ENCODE results near the gene SMAD3.
A peak's percentile ranks its signal among the peaks of the same experiment; 100 is the strongest.

Gene SMAD3

DNA sequence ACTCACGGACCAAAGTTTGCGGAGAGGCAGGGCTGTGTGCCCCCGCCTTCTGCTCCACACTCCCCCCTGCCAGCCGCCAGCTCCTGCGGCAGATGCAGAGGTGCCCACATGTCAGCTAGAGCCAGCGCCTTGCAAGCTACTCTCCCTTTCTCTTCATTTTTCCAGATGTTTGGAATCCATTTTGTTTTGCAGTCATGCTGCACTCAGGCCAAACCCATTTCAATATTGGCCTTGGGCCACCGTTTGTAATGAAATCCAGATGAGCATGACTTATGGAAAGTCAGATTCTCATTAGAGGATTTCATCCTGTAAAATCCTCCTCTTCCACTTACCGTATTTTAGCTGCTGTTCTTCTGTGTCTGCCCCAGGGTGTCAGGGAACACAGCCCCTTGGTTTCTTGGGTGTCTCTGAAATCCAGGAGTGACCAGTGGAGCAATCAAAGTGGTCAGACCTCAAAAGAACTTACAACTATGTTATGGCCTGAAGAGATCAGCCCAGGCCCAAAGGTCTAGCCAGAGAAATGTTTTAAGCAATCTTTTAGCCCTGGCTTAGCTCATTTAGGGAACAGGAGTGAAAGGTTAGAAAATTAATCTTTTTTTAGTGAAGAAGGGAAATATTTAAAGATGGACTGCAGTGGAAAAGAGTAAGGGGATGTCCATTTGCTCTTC lies 123.3 kb downstream of the SMAD3 start:
- no peak for TF ChIP-seq POLR2A (IDR thresholded peaks at IDR 0.05; ENCODE audit: low read depth, low read length)
- TF ChIP-seq POLR2AphosphoS5 (IDR thresholded peaks at IDR 0.05; ENCODE audit: low read depth, low read length) = no peak
- TF ChIP-seq TAF1 (IDR thresholded peaks at IDR 0.05; ENCODE audit: borderline replicate concordance, low read depth, low read length) = no peak
- DNase-seq (ENCODE audit: insufficient read length) = no peak

DNA sequence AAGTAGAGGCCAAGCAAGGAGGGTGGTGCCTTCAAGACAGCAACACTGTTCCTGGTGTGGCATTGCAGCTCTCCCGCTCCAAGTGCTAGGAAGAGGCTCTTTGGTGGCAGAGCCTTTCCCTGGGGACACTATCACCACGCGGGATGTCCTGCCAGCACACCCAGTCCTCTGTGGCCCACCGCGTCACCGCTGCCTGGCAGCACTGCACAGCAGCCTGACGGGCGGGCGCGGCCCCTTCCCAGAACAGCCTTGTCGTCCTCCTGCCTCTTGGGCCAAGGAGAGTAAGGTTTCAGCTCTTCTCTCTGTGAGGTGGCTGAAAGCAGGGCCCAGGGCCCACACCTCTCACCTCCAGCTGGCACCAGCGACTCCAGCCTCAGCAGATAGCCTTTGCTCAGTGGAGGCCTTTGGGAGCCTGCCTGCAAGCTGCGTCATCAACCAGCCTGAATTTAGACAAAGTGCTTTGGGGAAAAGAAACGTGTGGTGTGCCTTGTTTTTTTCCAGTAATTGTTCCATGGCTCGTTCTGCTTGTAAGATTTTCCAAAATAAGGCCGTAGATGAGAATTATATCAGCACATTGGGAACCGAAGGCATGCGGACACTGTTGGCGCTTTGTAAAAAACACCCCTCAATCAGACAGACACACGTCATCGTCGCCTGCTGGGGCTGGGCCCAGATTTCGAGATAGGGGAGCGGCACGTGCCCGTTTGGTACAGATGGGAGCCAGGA lies 124.1 kb downstream of the SMAD3 start:
- DNase-seq (ENCODE audit: insufficient read length) (no peak), FAIRE-seq (no peak)
- TF ChIP-seq TAF1 (IDR thresholded peaks at IDR 0.05; ENCODE audit: borderline replicate concordance, low read depth, low read length) (no peak), POLR2A (IDR thresholded peaks at IDR 0.05; ENCODE audit: low read depth, low read length) (no peak), POLR2AphosphoS5 (IDR thresholded peaks at IDR 0.05; ENCODE audit: low read depth, low read length) (no peak)

More for the DNA sequence above, 123.3 kb downstream of the SMAD3 start:
- no peak for FAIRE-seq

DNA sequence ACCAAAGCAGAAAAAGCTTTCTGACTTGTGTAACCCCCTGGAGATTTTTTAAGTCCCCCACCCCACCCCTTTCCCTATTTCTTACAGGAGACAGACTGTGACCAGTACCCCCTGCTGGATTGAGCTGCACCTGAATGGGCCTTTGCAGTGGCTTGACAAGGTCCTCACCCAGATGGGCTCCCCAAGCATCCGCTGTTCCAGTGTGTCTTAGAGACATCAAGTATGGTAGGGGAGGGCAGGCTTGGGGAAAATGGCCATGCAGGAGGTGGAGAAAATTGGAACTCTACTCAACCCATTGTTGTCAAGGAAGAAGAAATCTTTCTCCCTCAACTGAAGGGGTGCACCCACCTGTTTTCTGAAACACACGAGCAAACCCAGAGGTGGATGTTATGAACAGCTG lies 124.9 kb downstream of the SMAD3 start:
- FAIRE-seq (no peak), DNase-seq (ENCODE audit: insufficient read length) (no peak)
- TF ChIP-seq POLR2AphosphoS5 (IDR thresholded peaks at IDR 0.05; ENCODE audit: low read depth, low read length) (no peak), TAF1 (IDR thresholded peaks at IDR 0.05; ENCODE audit: borderline replicate concordance, low read depth, low read length) (no peak), POLR2A (IDR thresholded peaks at IDR 0.05; ENCODE audit: low read depth, low read length) (no peak)

DNA sequence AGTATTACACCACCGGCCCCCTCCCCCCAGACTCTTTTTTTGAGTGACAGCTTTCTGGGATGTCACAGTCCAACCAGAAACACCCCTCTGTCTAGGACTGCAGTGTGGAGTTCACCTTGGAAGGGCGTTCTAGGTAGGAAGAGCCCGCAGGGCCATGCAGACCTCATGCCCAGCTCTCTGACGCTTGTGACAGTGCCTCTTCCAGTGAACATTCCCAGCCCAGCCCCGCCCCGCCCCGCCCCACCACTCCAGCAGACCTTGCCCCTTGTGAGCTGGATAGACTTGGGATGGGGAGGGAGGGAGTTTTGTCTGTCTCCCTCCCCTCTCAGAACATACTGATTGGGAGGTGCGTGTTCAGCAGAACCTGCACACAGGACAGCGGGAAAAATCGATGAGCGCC lies 125.4 kb downstream of the SMAD3 start:
- FAIRE-seq (no peak), DNase-seq (ENCODE audit: insufficient read length) (no peak)
- no peak for TF ChIP-seq POLR2AphosphoS5 (IDR thresholded peaks at IDR 0.05; ENCODE audit: low read depth, low read length)
- TF ChIP-seq POLR2A (IDR thresholded peaks at IDR 0.05; ENCODE audit: low read depth, low read length) = no peak
- no peak for TF ChIP-seq TAF1 (IDR thresholded peaks at IDR 0.05; ENCODE audit: borderline replicate concordance, low read depth, low read length)

DNA sequence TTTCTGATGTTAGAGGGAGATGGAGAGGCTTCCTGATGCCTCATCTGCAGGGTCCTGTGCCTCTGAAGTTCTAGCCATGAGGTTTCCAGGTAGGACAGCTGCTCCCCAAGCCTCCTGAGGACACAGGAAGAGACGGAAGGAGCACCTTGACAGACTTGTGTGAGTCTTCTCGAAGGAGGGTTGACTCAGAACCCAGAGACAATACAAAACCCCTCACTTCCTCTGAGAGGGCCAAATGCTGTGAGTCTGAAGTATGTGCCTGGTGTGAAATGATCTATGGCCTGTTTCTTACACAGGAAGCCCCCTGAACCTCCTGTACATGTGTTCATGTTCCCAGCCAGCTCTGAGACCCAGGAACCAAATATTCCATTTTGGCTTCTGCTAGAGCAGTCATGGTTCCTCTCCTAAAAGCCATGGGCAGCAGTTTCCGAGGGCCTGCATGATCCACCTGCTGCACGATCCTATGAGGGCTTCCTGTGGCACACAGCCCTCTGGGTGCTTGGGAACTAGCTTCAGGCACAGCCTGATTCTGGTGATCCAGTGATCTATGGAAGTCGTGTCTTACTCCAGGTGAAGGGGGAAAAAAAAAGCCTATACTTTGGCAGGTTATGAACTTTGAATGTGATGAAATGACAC lies 126.9 kb downstream of the SMAD3 start:
- FAIRE-seq (no peak), DNase-seq (ENCODE audit: insufficient read length) (no peak)
- TF ChIP-seq POLR2A (IDR thresholded peaks at IDR 0.05; ENCODE audit: low read depth, low read length) = no peak
- TF ChIP-seq POLR2AphosphoS5 (IDR thresholded peaks at IDR 0.05; ENCODE audit: low read depth, low read length) = no peak

DNA sequence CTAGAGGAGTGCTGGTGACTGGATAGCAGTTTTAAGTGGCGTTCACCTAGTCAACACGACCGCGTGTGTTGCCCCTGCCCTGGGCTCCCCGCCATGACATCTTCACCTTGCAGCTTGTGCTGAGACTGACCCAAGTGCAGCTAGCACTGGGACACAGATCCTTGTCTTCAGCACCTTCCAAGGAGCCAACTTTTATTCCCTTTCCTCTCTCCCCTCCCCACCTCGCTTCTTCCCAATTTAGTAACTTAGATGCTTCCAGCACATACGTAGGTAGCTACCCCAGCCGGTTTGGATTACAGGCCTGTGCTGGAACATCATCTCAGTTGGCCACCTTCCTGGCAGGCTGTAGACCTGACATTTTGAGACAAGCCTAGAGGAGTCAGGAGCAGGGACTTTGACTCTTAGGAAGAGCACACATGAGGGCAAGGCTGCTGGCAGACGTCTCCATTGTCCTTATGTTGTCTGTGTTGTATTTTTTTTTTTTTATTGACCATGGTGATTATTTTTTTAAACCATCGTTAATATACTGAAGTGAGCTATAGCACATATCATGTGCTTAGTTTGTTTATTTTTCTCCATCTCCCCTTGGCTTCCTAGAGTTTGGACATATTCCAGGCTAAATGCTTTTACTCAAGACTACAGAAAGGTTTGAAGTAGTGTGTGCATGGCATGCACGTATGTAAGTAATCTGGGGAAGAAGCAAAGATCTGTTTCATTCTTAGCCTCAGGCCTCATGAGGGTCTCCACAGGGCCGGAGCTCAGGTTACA lies 128.0 kb downstream of the SMAD3 start:
- DNase-seq (ENCODE audit: insufficient read length) (no peak), FAIRE-seq (no peak)
- TF ChIP-seq POLR2AphosphoS5 (IDR thresholded peaks at IDR 0.05; ENCODE audit: low read depth, low read length) = no peak
- no peak for TF ChIP-seq POLR2A (IDR thresholded peaks at IDR 0.05; ENCODE audit: low read depth, low read length)
- TF ChIP-seq TAF1 (IDR thresholded peaks at IDR 0.05; ENCODE audit: borderline replicate concordance, low read depth, low read length) = no peak

DNA sequence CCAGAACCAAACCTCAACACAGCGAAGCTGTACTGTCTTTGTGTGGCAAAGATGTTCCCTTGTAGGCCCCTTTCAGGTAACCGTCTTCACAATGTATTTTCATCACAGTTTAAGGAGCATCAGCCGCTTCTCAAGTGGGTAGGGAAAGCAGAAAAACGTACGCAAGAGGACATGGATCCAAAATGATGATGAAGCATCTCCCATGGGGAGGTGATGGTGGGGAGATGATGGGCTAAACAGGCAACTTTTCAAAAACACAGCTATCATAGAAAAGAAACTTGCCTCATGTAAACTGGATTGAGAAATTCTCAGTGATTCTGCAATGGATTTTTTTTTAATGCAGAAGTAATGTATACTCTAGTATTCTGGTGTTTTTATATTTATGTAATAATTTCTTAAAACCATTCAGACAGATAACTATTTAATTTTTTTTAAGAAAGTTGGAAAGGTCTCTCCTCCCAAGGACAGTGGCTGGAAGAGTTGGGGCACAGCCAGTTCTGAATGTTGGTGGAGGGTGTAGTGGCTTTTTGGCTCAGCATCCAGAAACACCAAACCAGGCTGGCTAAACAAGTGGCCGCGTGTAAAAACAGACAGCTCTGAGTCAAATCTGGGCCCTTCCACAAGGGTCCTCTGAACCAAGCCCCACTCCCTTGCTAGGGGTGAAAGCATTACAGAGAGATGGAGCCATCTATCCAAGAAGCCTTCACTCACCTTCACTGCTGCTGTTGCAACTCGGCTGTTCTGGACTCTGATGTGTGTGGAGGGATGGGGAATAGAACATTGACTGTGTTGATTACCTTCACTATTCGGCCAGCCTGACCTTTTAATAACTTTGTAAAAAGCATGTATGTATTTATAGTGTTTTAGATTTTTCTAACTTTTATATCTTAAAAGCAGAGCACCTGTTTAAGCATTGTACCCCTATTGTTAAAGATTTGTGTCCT lies 129.0 kb downstream of the SMAD3 start:
- TF ChIP-seq TAF1 (IDR thresholded peaks at IDR 0.05; ENCODE audit: borderline replicate concordance, low read depth, low read length) (no peak), POLR2A (IDR thresholded peaks at IDR 0.05; ENCODE audit: low read depth, low read length) (no peak), POLR2AphosphoS5 (IDR thresholded peaks at IDR 0.05; ENCODE audit: low read depth, low read length) (no peak)
- DNase-seq (ENCODE audit: insufficient read length) (no peak), FAIRE-seq (no peak)

DNA sequence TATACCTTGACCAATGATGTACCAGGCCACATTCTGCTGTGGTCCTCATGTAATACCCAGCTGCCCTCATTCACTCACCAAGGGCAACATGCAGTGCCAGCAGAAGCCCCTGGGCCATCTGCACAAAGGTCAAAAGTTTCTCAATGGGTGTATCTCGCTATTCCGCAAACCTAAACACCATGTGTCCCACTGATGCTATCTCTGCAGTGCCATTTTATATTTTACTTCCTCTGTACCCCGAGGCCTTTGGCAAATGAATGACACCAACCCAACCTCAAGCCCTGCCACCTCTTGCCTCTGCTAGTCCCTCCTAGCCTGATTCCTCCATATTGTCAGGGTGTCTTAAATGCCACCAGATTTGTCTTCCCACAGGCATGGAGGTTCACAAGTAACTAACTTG lies 129.9 kb downstream of the SMAD3 start:
- no peak for FAIRE-seq

DNA sequence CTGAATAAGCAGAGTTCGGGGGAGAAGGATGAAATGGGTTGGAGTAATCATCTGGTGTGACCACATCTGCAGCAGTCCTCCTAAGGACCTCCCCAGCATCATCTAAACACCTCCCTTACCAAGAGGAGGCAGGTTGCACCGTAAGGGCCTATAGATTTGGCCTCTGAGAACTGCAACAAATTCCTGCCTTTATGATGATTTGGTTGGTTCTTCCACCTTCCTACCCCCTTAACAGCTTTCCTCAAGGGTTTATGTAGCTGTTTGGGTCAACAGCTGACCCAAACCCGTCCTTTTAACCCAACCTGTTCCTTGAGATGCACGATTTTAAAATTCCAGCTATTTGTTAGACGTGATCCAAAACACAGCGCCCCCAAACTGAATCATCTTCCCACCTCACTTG lies 130.8 kb downstream of the SMAD3 start:
- peak; percentile 16; the same call in 1 of the 2 replicates for TF ChIP-seq POLR2A (IDR thresholded peaks at IDR 0.05; ENCODE audit: low read depth, low read length)
- no peak for TF ChIP-seq POLR2AphosphoS5 (IDR thresholded peaks at IDR 0.05; ENCODE audit: low read depth, low read length)
- no peak for TF ChIP-seq TAF1 (IDR thresholded peaks at IDR 0.05; ENCODE audit: borderline replicate concordance, low read depth, low read length)
- FAIRE-seq = no peak
- DNase-seq (ENCODE audit: insufficient read length) = no peak

More for the DNA sequence above, 129.9 kb downstream of the SMAD3 start:
- DNase-seq (ENCODE audit: insufficient read length) = no peak
- TF ChIP-seq POLR2A (IDR thresholded peaks at IDR 0.05; ENCODE audit: low read depth, low read length) = no peak
- TF ChIP-seq POLR2AphosphoS5 (IDR thresholded peaks at IDR 0.05; ENCODE audit: low read depth, low read length) = peak; percentile 53; the same call in 1 of the 2 replicates
- no peak for TF ChIP-seq TAF1 (IDR thresholded peaks at IDR 0.05; ENCODE audit: borderline replicate concordance, low read depth, low read length)

DNA sequence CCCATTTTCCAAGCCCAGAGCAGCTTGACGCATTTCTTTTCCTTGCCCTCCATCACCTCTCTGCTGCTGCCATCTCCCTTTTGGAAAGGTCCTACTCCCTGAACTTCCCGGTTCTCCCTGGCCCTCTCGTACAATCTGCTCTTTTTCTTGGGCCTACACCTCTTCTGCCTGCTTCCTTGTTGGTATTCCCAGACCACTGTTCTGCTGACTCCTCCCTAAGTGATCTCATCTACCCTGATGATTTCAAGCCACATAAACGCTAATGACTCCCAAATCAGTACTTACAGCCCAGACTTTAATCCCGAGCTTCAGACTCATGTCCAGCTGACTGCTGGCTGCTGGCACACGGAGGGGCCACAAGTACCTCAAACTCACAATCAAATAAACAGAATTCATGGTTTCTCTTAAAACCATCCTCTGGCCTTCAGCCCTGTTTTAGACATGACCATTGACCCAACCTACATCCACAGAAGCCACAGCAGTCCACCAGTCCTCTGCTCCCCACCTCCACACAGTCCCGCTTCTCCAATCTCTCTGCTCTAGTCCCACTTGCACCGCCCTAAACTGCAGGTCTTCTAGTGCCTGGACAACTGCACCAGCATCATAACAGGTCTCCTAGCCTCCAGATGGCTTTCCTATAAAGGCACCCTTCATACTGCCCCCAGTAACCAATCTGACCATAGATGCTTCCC lies 131.4 kb downstream of the SMAD3 start:
- DNase-seq (ENCODE audit: insufficient read length) (no peak), FAIRE-seq (no peak)

More for the DNA sequence above, 131.4 kb downstream of the SMAD3 start:
- TF ChIP-seq POLR2AphosphoS5 (IDR thresholded peaks at IDR 0.05; ENCODE audit: low read depth, low read length) (peak; percentile 70), POLR2A (IDR thresholded peaks at IDR 0.05; ENCODE audit: low read depth, low read length) (no peak), TAF1 (IDR thresholded peaks at IDR 0.05; ENCODE audit: borderline replicate concordance, low read depth, low read length) (no peak)

All from GM12892 (cell line).